Peyer's patch (tissue), 4 donors: ENCODE measurements around the gene MTERF1. TPM values are rescaled to one million over a fixed set of nuclear protein-coding genes. Genes with fewer than 3 reads are reported as not detected.
A peak's percentile ranks its signal among the peaks of the same experiment; 100 is the strongest.

ENCODE experiments used
- DNase-seq, 3 donors: peaks; one replicate each; pipeline ENCODE4 v3.0.0-alpha.2; 2017 to 2019
- H3K27ac ChIP-seq, 4 donors: fragments of 200-600 bp; sonication (generic); one replicate each; pipeline ENCODE4 v1.5.1; 2016 to 2019
- H3K27me3 ChIP-seq, 2 donors: fragments of 200-600 bp; sonication (generic); one replicate each; pipeline ENCODE4 v1.5.1; 2019
- H3K36me3 ChIP-seq, 3 donors: fragments of 200-600 bp; sonication (generic); one replicate each; pipeline ENCODE4 v1.5.1; 2016 to 2019
- H3K4me1 ChIP-seq, 4 donors: fragments of 200-600 bp; sonication (generic); one replicate each; pipeline ENCODE4 v1.5.1; 2016 to 2019
- H3K4me3 ChIP-seq, 4 donors: fragments of 200-600 bp; sonication (generic); 1 replicate in 3 of 4; 2 replicates in 1 of 4; pipeline ENCODE4 v1.5.1; 2016 to 2019; ENCODE audit warnings: mild to moderate bottlenecking in 1 of 4
- H3K9me3 ChIP-seq, 4 donors: fragments of 200-600 bp; sonication (generic); one replicate each; pipeline ENCODE4 v1.5.1; 2016 to 2019; ENCODE audit warnings: mild to moderate bottlenecking in 1 of 4
- CTCF ChIP-seq, 6 experiments: fragments of 450-650 bp in 4 of 6; fragments of 200-600 bp in 2 of 6; sonication (generic) in 1 of 6; IDR thresholded peaks; one replicate each; pipeline ENCODE4 v1.5.1; 2017 to 2019; ENCODE audit warnings: antibody characterized with exemption in 6 of 6, mild to moderate bottlenecking in 3 of 6, moderate library complexity in 1 of 6
- POLR2A ChIP-seq, 2 donors: fragments of 450-650 bp; IDR thresholded peaks; one replicate each; pipeline ENCODE4 v1.5.1; 2017; ENCODE audit warnings: antibody characterized with exemption in 2 of 2, mild to moderate bottlenecking in 2 of 2, moderate library complexity in 2 of 2
- total RNA-seq, 4 donors: library from RNA; depleted of rRNA; stranded (reverse); fragments of >200 nt; gene quantifications; one replicate each; pipeline ENCODE4 v1.1.0, GENCODE V29; 2016

The MTERF1 gene
- 10 to 100 TPM in 3 of 4 donors, 1 to 10 TPM in 1; 6.8 to 17.3 (median 11.8) TPM for total RNA-seq

GRCh38 chr7:91880413-91881241 is at the start of gene MTERF1:
Gene MTERF1 (minus strand): TSS chr7:91880702. CDS start chr7:91880083, 619 bp downstream.
- Histone ChIP-seq H3K9me3 (no peaks in the 10 kb centered on the region), H3K4me1 (peaks cover 0 to 7% (median 3%) of the 10 kb centered on the region in 4 donors), H3K27ac (peak within 1 kb of the TSS in 3 of 4 donors; percentile 42 to 48 (median 44)), H3K27me3 (no peaks in the 10 kb centered on the region), H3K4me3 (peak within 1 kb of the TSS; percentile 47 to 92 (median 70)), H3K36me3 (no peaks in the 10 kb centered on the region)
- peak; percentile 91 to 96 (median 94) for DNase-seq
- TF ChIP-seq POLR2A (IDR thresholded peaks at IDR 0.05) (peak in 1 of 2 donors; percentile 7), CTCF (IDR thresholded peaks at IDR 0.05) (peak; percentile 83 to 97 (median 92))

- H3K4me1 ChIP-seq = no peaks in the 10 kb centered on the region
- no peaks in the 10 kb centered on the region for H3K9me3 ChIP-seq
- no peaks in the 10 kb centered on the region for H3K27me3 ChIP-seq
- no peaks in the 10 kb centered on the region for H3K36me3 ChIP-seq
- H3K4me3 ChIP-seq = no peak overlapping the region
- DNase-seq = no peak
- TF ChIP-seq CTCF (IDR thresholded peaks at IDR 0.05) = no peak
- no peak for TF ChIP-seq POLR2A (IDR thresholded peaks at IDR 0.05)
- no peak overlapping the region for H3K27ac ChIP-seq
Observed at GRCh38 chr7:91929463-91929862, 49.0 kb upstream of the MTERF1 start.

GRCh38 chr7:91927912-91928311 is 47.4 kb upstream of the MTERF1 start:
- H3K9me3 ChIP-seq = no peaks in the 10 kb centered on the region
- DNase-seq = no peak
- no peak overlapping the region for H3K4me3 ChIP-seq
- H3K27me3 ChIP-seq = no peaks in the 10 kb centered on the region
- no peak overlapping the region for H3K27ac ChIP-seq
- H3K4me1 ChIP-seq = no peaks in the 10 kb centered on the region
- H3K36me3 ChIP-seq = no peaks in the 10 kb centered on the region
- TF ChIP-seq POLR2A (IDR thresholded peaks at IDR 0.05) (no peak), CTCF (IDR thresholded peaks at IDR 0.05) (no peak)

GRCh38 chr7:91922857-91923256 is 42.4 kb upstream of the MTERF1 start:
- Histone ChIP-seq H3K4me1 (no peaks in the 10 kb centered on the region), H3K27ac (no peak overlapping the region), H3K9me3 (no peaks in the 10 kb centered on the region), H3K27me3 (no peaks in the 10 kb centered on the region), H3K36me3 (no peaks in the 10 kb centered on the region), H3K4me3 (no peak overlapping the region)
- TF ChIP-seq POLR2A (IDR thresholded peaks at IDR 0.05) = no peak
- TF ChIP-seq CTCF (IDR thresholded peaks at IDR 0.05) = no peak
- DNase-seq = no peak

GRCh38 chr7:91918356-91918755 is 37.9 kb upstream of the MTERF1 start:
- no peak for DNase-seq
- no peaks in the 10 kb centered on the region for H3K9me3 ChIP-seq
- H3K4me1 ChIP-seq = no peaks in the 10 kb centered on the region
- H3K27me3 ChIP-seq = no peaks in the 10 kb centered on the region
- H3K27ac ChIP-seq = no peak overlapping the region
- no peak for TF ChIP-seq CTCF (IDR thresholded peaks at IDR 0.05)
- TF ChIP-seq POLR2A (IDR thresholded peaks at IDR 0.05) = no peak
- no peak overlapping the region for H3K4me3 ChIP-seq
- H3K36me3 ChIP-seq = no peaks in the 10 kb centered on the region
